Neuronal stem cell (in vitro differentiated cells): ENCODE measurements around the gene RPUSD1.
A peak's percentile ranks its signal among the peaks of the same experiment; 100 is the strongest.

ENCODE experiments used
- DNase-seq: peaks from one replicate; pipeline ENCODE4 v3.0.0-alpha.2; 2013; ENCODE audit warnings: low spot score
- H2AFZ ChIP-seq: one replicate; pipeline ENCODE4 v1.6.1; 2013; ENCODE audit warnings: mild to moderate bottlenecking, low read length, inconsistent platforms
- H2AK5ac ChIP-seq: 2 replicates; pipeline ENCODE4 v1.6.1; 2013; ENCODE audit warnings: low read depth, mild to moderate bottlenecking, inconsistent platforms, low read length, moderate library complexity, mixed read lengths
- H2BK120ac ChIP-seq: 2 replicates; pipeline ENCODE4 v1.6.1; 2013; ENCODE audit warnings: low read depth, mild to moderate bottlenecking, inconsistent platforms, low read length, moderate library complexity, mixed read lengths
- H2BK12ac ChIP-seq: one replicate; pipeline ENCODE4 v1.6.1; 2013; ENCODE audit warnings: low read length, inconsistent platforms
- H2BK15ac ChIP-seq: 2 replicates; pipeline ENCODE4 v1.6.1; 2013; ENCODE audit warnings: mild to moderate bottlenecking, low read length, inconsistent platforms, mixed read lengths
- H2BK5ac ChIP-seq: one replicate; pipeline ENCODE4 v1.6.1; 2013; ENCODE audit warnings: inconsistent platforms, mild to moderate bottlenecking, low read length, moderate library complexity
- H3K14ac ChIP-seq: one replicate; pipeline ENCODE4 v1.6.1; 2013; ENCODE audit warnings: low read length, inconsistent platforms
- H3K18ac ChIP-seq: 2 replicates; pipeline ENCODE4 v1.6.1; 2013; ENCODE audit warnings: low read length, inconsistent platforms
- H3K23ac ChIP-seq: 2 replicates; pipeline ENCODE4 v1.6.1; 2013; ENCODE audit warnings: low read depth, mild to moderate bottlenecking, mixed read lengths, low read length, inconsistent platforms; ENCODE audit not compliant: poor library complexity
- H3K27ac ChIP-seq: replicated peaks from 3 replicates; pipeline ENCODE4 v1.5.1; 2013; ENCODE audit warnings: low read length, inconsistent platforms
- H3K27me3 ChIP-seq, 3 experiments: 2 replicates each; pipeline ENCODE4 v1.6.1; 2013; ENCODE audit warnings: low read length in 3 of 3, mild to moderate bottlenecking in 2 of 3, inconsistent platforms in 1 of 3, low read depth in 1 of 3, mixed read lengths in 1 of 3, moderate library complexity in 1 of 3; ENCODE audit not compliant: control insufficient read depth in 3 of 3, insufficient read depth in 3 of 3
- H3K36me3 ChIP-seq, 2 donors: replicated peaks in 1 of 2; 2 replicates each; pipeline ENCODE4 v1.6.1; 2013; ENCODE audit warnings: low read length in 2 of 2; ENCODE audit not compliant: control insufficient read depth in 2 of 2, insufficient read depth in 2 of 2
- H3K4ac ChIP-seq: 2 replicates; pipeline ENCODE4 v1.6.1; 2013; ENCODE audit warnings: inconsistent platforms, mild to moderate bottlenecking, low read length, moderate library complexity
- H3K4me1 ChIP-seq, 2 donors: 1 replicate in 1 of 2; 2 replicates in 1 of 2; pipeline ENCODE4 v1.6.1; 2013; ENCODE audit warnings: low read length in 2 of 2, low read depth in 1 of 2; ENCODE audit not compliant: control insufficient read depth in 2 of 2, insufficient read depth in 1 of 2
- H3K4me2 ChIP-seq: one replicate; pipeline ENCODE4 v1.6.1; 2013; ENCODE audit warnings: mild to moderate bottlenecking, low read length, inconsistent platforms; ENCODE audit not compliant: insufficient read depth, poor library complexity, severe bottlenecking
- H3K4me3 ChIP-seq, 2 donors: 2 replicates each; pipeline ENCODE4 v1.5.1; 2013; ENCODE audit warnings: low read length in 2 of 2, mild to moderate bottlenecking in 2 of 2, inconsistent platforms in 1 of 2, moderate library complexity in 1 of 2
- H3K79me1 ChIP-seq: one replicate; pipeline ENCODE4 v1.6.1; 2013; ENCODE audit warnings: low read depth, mild to moderate bottlenecking, inconsistent platforms, low read length, moderate library complexity
- H3K9ac ChIP-seq: one replicate; pipeline ENCODE4 v1.6.1; 2013; ENCODE audit warnings: mild to moderate bottlenecking, low read depth, low read length, inconsistent platforms; ENCODE audit not compliant: poor library complexity
- H3K9me3 ChIP-seq, 2 donors: replicated peaks in 1 of 2; 2 replicates each; pipeline versions ENCODE3 to v1.6.1; 2013; ENCODE audit warnings: low read length in 2 of 2, mild to moderate bottlenecking in 2 of 2, inconsistent platforms in 1 of 2, low read depth in 1 of 2, mixed read lengths in 1 of 2, moderate library complexity in 1 of 2; ENCODE audit not compliant: control insufficient read depth in 2 of 2, insufficient read depth in 1 of 2
- H4K8ac ChIP-seq: one replicate; pipeline ENCODE4 v1.6.1; 2013; ENCODE audit warnings: low read depth, mild to moderate bottlenecking, inconsistent platforms, low read length, moderate library complexity
- H4K91ac ChIP-seq: one replicate; pipeline ENCODE4 v1.6.1; 2013; ENCODE audit warnings: low read length, low read depth, mild to moderate bottlenecking, inconsistent platforms; ENCODE audit not compliant: poor library complexity
- WGBS, 2 donors: extraction: QIAGEN DNeasy Blood & Tissue Kit; methylation state at CpG; one replicate each; pipeline ENCODE4 v1.1.7; 2013; ENCODE audit warnings: missing lambda C conversion rate in 2 of 2, mixed read lengths in 1 of 2; ENCODE audit not compliant: insufficient read length in 2 of 2, insufficient replicate concordance in 1 of 2; ENCODE audit errors: extremely low coverage in 2 of 2; 5-methylcytosine and 5-hydroxymethylcytosine counted together

RPUSD1 gene

DNA sequence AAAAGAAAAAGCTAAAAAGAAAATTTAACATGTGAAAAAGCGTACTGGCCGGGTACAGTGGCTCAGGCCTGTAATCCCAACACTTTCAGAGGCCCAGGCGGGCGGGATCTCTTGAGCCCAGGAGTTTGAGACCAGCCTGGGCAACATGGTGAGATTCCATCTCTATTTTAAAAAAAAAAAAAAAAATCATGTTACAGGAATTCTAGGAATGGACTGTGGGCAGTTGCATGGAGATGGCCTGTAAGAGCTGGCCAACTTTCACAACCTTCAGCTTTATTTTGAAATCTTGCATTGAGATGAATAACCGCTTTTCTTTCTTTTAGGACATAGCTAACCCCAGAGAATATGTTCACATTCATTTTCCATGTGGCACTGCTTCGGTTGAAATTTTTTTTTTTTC, 39.2 kb downstream of the RPUSD1 start:
- Histone ChIP-seq H3K4me3 (no peak overlapping the region), H3K9ac (no peak overlapping the region), H3K14ac (no peak overlapping the region), H3K9me3 (no peaks in the 10 kb centered on the region), H3K23ac (no peak overlapping the region), H2BK12ac (no peak overlapping the region), H3K4ac (no peak overlapping the region), H2AFZ (no peak overlapping the region), H3K4me1 (peaks cover 17 to 27% of the 10 kb centered on the region in 2 donors), H3K27ac (no peak overlapping the region), H2AK5ac (no peak overlapping the region), H2BK120ac (no peak overlapping the region), H3K18ac (no peak overlapping the region), H4K91ac (no peak overlapping the region), H2BK15ac (no peak overlapping the region), H4K8ac (no peak overlapping the region), H3K4me2 (no peak overlapping the region), H3K36me3 (no peaks in the 10 kb centered on the region), H3K27me3 (no peaks in the 10 kb centered on the region), H3K79me1 (peaks cover 3% of the 10 kb centered on the region), H2BK5ac (no peak overlapping the region)
- WGBS, 2 donors = no CpG with 5 or more reads among the region's 6 CpGs
- no peak for DNase-seq

DNA sequence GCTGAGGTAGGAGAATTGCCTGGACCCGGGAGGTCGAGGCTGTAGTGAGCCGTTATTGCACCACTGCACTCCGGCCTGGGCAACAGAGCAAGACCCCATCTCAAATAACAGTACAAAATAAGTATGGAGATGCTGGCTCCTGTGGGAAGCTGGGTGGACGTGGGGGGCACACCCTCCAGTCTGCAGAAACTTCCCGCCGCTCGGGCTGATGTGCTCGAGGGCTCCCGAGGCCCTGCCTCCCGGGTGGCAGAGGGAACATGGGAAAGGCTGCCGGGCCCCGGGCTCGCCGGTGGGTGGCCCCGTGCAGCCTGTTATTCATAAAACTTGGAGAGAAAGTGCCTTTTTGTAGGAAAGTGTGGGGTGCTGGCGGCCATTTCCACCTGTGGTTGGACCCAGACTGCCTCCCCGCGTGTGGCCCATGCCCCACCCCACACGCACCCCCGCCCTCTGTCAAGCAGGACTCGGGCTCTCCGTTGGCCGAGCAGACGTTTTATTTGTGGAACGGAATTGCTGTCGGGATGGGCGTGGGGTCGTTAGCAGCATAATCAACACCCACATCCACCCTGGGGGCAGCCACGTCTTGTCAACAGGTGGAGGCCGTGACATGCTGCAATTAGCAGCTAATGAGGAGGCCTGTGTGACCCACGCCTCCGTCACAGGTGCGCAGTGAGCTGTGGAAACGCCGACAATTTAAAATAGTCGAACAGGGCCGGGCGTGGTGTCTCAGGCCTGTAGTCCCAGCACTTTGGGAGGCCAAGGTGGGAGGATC, 40.0 kb downstream of the RPUSD1 start:
- no peak overlapping the region for H3K14ac ChIP-seq
- no peak overlapping the region for H2AFZ ChIP-seq
- no peak overlapping the region for H2BK15ac ChIP-seq
- H3K4me3 ChIP-seq = no peak overlapping the region
- peak overlapping the region; percentile 56 for H2AK5ac ChIP-seq
- no peak overlapping the region for H3K18ac ChIP-seq
- H4K91ac ChIP-seq = no peak overlapping the region
- no CpG with 5 or more reads among the region's 39 CpGs for WGBS, 2 donors
- H4K8ac ChIP-seq = no peak overlapping the region
- no peaks in the 10 kb centered on the region for H3K36me3 ChIP-seq
- no peak overlapping the region for H3K27ac ChIP-seq
- no peak overlapping the region for H3K9ac ChIP-seq
- peaks cover 14 to 27% of the 10 kb centered on the region in 2 donors for H3K4me1 ChIP-seq
- H3K4me2 ChIP-seq = no peak overlapping the region
- peak overlapping the region; percentile 13 for H2BK5ac ChIP-seq
- H2BK120ac ChIP-seq = no peak overlapping the region
- no peaks in the 10 kb centered on the region for H3K27me3 ChIP-seq
- H3K9me3 ChIP-seq = no peaks in the 10 kb centered on the region
- no peak overlapping the region for H3K4ac ChIP-seq
- no peak for DNase-seq
- H3K23ac ChIP-seq = no peak overlapping the region
- H2BK12ac ChIP-seq = no peak overlapping the region
- peaks cover 3% of the 10 kb centered on the region for H3K79me1 ChIP-seq

DNA sequence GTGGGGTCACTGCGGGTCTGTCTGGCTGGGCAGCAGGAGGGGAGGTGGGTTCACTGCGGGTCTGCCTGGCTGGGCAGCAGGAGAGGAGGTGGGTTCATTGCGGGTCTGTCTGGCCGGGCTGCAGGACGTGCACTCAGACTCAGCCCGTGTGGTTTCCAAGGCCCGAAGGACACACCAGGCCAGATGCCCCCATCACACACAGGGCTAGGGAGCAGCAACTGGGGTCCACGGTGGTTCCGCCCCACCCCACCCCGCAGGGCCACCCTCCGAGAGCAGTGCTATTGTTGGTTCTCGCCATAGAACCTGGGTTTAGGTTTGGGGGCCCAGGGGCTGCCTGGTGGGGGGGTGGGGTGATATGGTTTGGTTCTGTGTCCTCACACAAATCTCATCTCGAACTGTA, 41.5 kb downstream of the RPUSD1 start:
- DNase-seq = no peak
- Histone ChIP-seq H3K18ac (no peak overlapping the region), H2AK5ac (peak overlapping the region; percentile 84), H3K9me3 (no peaks in the 10 kb centered on the region), H2BK120ac (no peak overlapping the region), H3K14ac (no peak overlapping the region), H4K8ac (no peak overlapping the region), H3K4me2 (no peak overlapping the region), H3K9ac (no peak overlapping the region), H3K36me3 (no peaks in the 10 kb centered on the region), H3K27me3 (no peaks in the 10 kb centered on the region), H3K79me1 (peaks cover 7% of the 10 kb centered on the region), H2BK5ac (no peak overlapping the region), H3K4me1 (peaks cover 5 to 17% of the 10 kb centered on the region in 2 donors), H3K23ac (no peak overlapping the region), H3K4ac (no peak overlapping the region), H2BK12ac (no peak overlapping the region), H3K4me3 (no peak overlapping the region), H3K27ac (no peak overlapping the region), H4K91ac (no peak overlapping the region), H2AFZ (no peak overlapping the region), H2BK15ac (no peak overlapping the region)
- no CpG with 5 or more reads among the region's 13 CpGs for WGBS, 2 donors

DNA sequence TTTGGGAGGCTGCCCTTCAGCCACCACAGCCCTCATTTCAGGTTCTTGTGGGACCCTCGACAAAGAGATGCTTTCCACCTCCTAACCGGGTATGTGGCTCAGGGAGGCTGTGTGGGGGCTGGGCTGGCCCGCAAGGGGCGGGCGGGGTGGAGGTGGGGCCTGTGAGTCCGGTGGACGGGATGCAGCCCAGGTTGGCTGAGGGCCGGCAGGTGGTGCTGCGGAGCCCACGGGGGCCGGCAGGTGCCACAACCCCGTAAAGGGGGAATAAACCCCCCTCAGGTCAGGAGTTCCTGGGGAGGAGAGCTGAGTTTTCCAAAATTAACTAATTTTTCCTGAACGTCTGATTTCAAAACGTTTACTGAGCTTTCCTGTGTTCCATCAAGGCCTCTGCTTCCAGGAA, 42.4 kb downstream of the RPUSD1 start:
- H2AK5ac ChIP-seq = no peak overlapping the region
- no peak overlapping the region for H2BK120ac ChIP-seq
- no peak overlapping the region for H3K4me3 ChIP-seq
- no peaks in the 10 kb centered on the region for H3K9me3 ChIP-seq
- peak overlapping the region; percentile 57 for H3K18ac ChIP-seq
- H2BK5ac ChIP-seq = no peak overlapping the region
- no peaks in the 10 kb centered on the region for H3K27me3 ChIP-seq
- H4K91ac ChIP-seq = no peak overlapping the region
- no peak overlapping the region for H3K4me2 ChIP-seq
- no peaks in the 10 kb centered on the region for H3K36me3 ChIP-seq
- H3K4ac ChIP-seq = no peak overlapping the region
- H3K23ac ChIP-seq = no peak overlapping the region
- no peak overlapping the region for H3K27ac ChIP-seq
- peak overlapping the region; percentile 56 for H2AFZ ChIP-seq
- H3K79me1 ChIP-seq = peaks cover 7% of the 10 kb centered on the region
- no peak overlapping the region for H4K8ac ChIP-seq
- no peak overlapping the region for H3K9ac ChIP-seq
- H3K14ac ChIP-seq = no peak overlapping the region
- no peak for DNase-seq
- peaks cover 0 to 8% of the 10 kb centered on the region in 2 donors for H3K4me1 ChIP-seq
- no peak overlapping the region for H2BK15ac ChIP-seq
- whole genome bisulfite sequencing, 2 donors = no CpG with 5 or more reads among the region's 14 CpGs
- H2BK12ac ChIP-seq = no peak overlapping the region
